ENCODE measurements around the gene CCDC159.

CCDC159 gene

GRCh38 chr19:11377237-11377636 lies 30.9 kb downstream of the CCDC159 start (continued):
- TF ChIP-seq ZNF416 (tag by site-specific recombination; IDR thresholded peaks at IDR 0.05) (no peak), OSR2 (tag by site-specific recombination; IDR thresholded peaks at IDR 0.05) (no peak), REST (tag by site-specific recombination; IDR thresholded peaks at IDR 0.05) (no peak), ZNF585B (tag by site-specific recombination; IDR thresholded peaks at IDR 0.05) (no peak)

- peaks cover 0 to 21% of the 10 kb centered on the region in 2 experiments; a peak in 2 of 3 replicates for H3K36me3 ChIP-seq (ENCODE audit: control insufficient read depth in 2 of 2, insufficient read depth in 1 of 2, low read length in 2 of 2)
- POLR2A ChIA-PET = interaction anchor here (0.6 to 1.7 kb wide), 3 partner anchors 68 to 181 kb away, joined by 3 to 13 read pairs (median 4); partner anchors contain the start of gene ELOF1
Measured at GRCh38 chr19:11377756-11378155, 31.4 kb downstream of the CCDC159 start.

More at GRCh38 chr19:11377756-11378155, 31.4 kb downstream of the CCDC159 start:
- Histone ChIP-seq H3K4me3 (ENCODE audit: low read depth, low read length) (no peak overlapping the region), H3K9me3 (ENCODE audit: control insufficient read depth, insufficient read depth, low read depth, low read length) (no peaks in the 10 kb centered on the region), H3K27ac (ENCODE audit: extremely low read depth, low read depth, low read length) (no peak overlapping the region), H3K4me1 (ENCODE audit: control insufficient read depth, insufficient read depth, low read length) (peaks cover 4% of the 10 kb centered on the region; the same call in 1 of the 2 replicates)
- CTCF ChIA-PET = interaction anchor here (0.6 to 2.1 kb wide), 17 partner anchors 13 to 894 kb away, joined by 3 to 11 read pairs (median 4); partner anchors contain the start of genes ODAD3, PRKCSH and TSPAN16
- TF ChIP-seq ZNF660 (tag by site-specific recombination; IDR thresholded peaks at IDR 0.05) (no peak), ZBTB10 (tag by site-specific recombination; IDR thresholded peaks at IDR 0.05) (no peak), ZNF580 (tag by site-specific recombination; IDR thresholded peaks at IDR 0.05) (no peak), ZSCAN16 (tag by site-specific recombination; IDR thresholded peaks at IDR 0.05) (no peak), ZNF792 (tag by site-specific recombination; IDR thresholded peaks at IDR 0.05) (no peak), ZBTB48 (tag by site-specific recombination; IDR thresholded peaks at IDR 0.05) (no peak), MYNN (tag by site-specific recombination; IDR thresholded peaks at IDR 0.05; ENCODE audit: borderline replicate concordance) (no peak), ZNF16 (tag by site-specific recombination; IDR thresholded peaks at IDR 0.05; ENCODE audit: low read depth) (no peak), INSM2 (tag by site-specific recombination; IDR thresholded peaks at IDR 0.05) (no peak), ZNF133 (tag by site-specific recombination; IDR thresholded peaks at IDR 0.05) (no peak), ZNF585B (tag by site-specific recombination; IDR thresholded peaks at IDR 0.05) (no peak), SCRT1 (tag by site-specific recombination; IDR thresholded peaks at IDR 0.05; ENCODE audit: borderline replicate concordance) (no peak), ZNF610 (tag by site-specific recombination; IDR thresholded peaks at IDR 0.05; ENCODE audit: borderline replicate concordance) (no peak), ZBTB49 (tag by site-specific recombination; IDR thresholded peaks at IDR 0.05; ENCODE audit: low read depth) (no peak), ZBTB26 (tag by site-specific recombination; optimal IDR thresholded peaks at IDR 0.05) (no peak), ZNF645 (tag by site-specific recombination; IDR thresholded peaks at IDR 0.05) (no peak), KLF9 (tag by site-specific recombination; IDR thresholded peaks at IDR 0.05; ENCODE audit: low read depth) (no peak), GFI1B (tag by site-specific recombination; IDR thresholded peaks at IDR 0.05) (no peak), ZNF174 (tag by site-specific recombination; IDR thresholded peaks at IDR 0.05) (no peak)
